Bronchial epithelial cell (primary cell): ENCODE results near the gene RRAS. TPM values are rescaled to one million over a fixed set of nuclear protein-coding genes. Genes with fewer than 3 reads are reported as not detected.

ENCODE experiments used
- DNase-seq: peaks from one replicate; pipeline ENCODE4 v3.0.0-alpha.2; 2010; ENCODE audit warnings: low read depth
- FAIRE-seq: peaks from 2 replicates; lab custom pipeline; 2011; peaks lifted over from hg19 to GRCh38; lab: Jason Lieb, UNC
- H3K27me3 ChIP-seq: 2 replicates; pipeline ENCODE4 v1.5.1; 2011; ENCODE audit warnings: low read length; ENCODE audit not compliant: control insufficient read depth, insufficient read depth
- H3K36me3 ChIP-seq: 2 replicates; pipeline ENCODE4 v1.5.1; 2011; ENCODE audit warnings: low read length; ENCODE audit not compliant: control insufficient read depth, insufficient read depth
- H3K4me3 ChIP-seq: 2 replicates; pipeline ENCODE4 v1.5.1; 2011; ENCODE audit warnings: mild to moderate bottlenecking, low read depth, low read length, control low read depth
- total RNA-seq: library from RNA; depleted of rRNA; stranded (reverse); fragments of >200 nt; gene quantifications from 2 replicates; pipeline ENCODE4 v1.2.1, GENCODE V29; 2014
- TF ChIP-seq, protein P1 (sequence below): IDR thresholded peaks from 2 replicates; pipeline ENCODE4 v1.5.1; 2011; ENCODE audit warnings: mild to moderate bottlenecking, moderate library complexity, low read length, control low read depth, inconsistent platforms; ENCODE audit not compliant: insufficient read depth, severe bottlenecking

Gene RRAS
- total RNA-seq, 1 donor from 2014 or later: 24.2 TPM

DNA sequence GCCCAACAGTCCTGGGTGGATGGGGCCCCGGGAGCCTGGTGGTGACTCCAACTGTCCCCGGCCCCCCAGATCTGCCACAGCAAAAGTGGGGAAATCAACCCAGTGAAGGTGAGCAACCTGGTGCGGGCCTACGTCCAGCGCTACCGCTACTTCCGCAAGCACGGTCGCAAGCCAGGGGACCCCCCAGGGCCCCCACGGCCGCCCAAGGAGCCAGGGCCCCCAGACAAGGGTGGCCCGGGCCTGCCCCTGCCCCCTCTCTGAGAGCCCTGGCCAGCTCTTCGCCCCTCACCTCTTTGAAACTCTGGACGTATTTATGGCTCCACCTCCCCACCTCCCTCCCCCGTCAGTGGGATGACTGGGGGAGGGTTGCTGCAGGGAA is 18.2 kb upstream of the RRAS start:
- Histone ChIP-seq H3K27me3 (no peaks in the 10 kb centered on the region), H3K36me3 (peaks cover 53% of the 10 kb centered on the region), H3K4me3 (no peak overlapping the region)
- TF ChIP-seq, protein P1, sequence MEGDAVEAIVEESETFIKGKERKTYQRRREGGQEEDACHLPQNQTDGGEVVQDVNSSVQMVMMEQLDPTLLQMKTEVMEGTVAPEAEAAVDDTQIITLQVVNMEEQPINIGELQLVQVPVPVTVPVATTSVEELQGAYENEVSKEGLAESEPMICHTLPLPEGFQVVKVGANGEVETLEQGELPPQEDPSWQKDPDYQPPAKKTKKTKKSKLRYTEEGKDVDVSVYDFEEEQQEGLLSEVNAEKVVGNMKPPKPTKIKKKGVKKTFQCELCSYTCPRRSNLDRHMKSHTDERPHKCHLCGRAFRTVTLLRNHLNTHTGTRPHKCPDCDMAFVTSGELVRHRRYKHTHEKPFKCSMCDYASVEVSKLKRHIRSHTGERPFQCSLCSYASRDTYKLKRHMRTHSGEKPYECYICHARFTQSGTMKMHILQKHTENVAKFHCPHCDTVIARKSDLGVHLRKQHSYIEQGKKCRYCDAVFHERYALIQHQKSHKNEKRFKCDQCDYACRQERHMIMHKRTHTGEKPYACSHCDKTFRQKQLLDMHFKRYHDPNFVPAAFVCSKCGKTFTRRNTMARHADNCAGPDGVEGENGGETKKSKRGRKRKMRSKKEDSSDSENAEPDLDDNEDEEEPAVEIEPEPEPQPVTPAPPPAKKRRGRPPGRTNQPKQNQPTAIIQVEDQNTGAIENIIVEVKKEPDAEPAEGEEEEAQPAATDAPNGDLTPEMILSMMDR: no peak
- FAIRE-seq: no peak
- DNase-seq: no peak

DNA sequence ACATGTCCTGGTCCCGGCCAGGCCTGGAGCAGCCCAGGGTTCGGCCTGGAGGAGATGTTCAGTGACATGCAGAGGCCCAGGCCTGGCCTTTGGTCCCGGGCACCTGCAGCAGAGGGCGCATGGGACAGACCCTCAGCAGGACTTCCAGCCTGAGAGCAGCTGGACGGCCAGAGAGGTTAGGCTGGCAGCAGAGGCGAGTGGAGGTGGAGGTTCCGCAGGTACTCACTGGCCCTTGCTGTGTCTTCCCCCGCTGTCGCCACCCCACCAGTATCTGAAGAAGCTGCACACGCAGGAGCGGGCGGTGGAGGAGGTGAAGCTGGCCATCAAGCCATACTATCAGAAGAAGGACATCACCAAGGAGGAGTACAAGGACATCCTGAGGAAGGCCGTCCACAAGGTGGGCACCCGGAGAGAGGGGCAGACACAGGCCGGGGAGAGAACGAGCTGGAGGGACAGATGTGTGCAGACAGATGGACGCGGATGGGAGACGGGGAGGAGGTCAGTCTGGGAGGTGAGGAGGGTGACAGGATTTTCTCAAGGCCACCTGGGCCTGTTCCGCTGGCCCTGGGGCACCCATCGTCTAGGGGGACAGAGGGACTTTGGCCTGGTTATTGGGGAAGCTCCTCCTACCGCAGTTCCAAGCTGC is 17.7 kb upstream of the RRAS start:
- H3K4me3 ChIP-seq: no peak overlapping the region
- FAIRE-seq (no peak), DNase-seq (no peak)
- TF ChIP-seq, protein P1: no peak
- H3K27me3 ChIP-seq: no peaks in the 10 kb centered on the region
- H3K36me3 ChIP-seq: peaks cover 54% of the 10 kb centered on the region

DNA sequence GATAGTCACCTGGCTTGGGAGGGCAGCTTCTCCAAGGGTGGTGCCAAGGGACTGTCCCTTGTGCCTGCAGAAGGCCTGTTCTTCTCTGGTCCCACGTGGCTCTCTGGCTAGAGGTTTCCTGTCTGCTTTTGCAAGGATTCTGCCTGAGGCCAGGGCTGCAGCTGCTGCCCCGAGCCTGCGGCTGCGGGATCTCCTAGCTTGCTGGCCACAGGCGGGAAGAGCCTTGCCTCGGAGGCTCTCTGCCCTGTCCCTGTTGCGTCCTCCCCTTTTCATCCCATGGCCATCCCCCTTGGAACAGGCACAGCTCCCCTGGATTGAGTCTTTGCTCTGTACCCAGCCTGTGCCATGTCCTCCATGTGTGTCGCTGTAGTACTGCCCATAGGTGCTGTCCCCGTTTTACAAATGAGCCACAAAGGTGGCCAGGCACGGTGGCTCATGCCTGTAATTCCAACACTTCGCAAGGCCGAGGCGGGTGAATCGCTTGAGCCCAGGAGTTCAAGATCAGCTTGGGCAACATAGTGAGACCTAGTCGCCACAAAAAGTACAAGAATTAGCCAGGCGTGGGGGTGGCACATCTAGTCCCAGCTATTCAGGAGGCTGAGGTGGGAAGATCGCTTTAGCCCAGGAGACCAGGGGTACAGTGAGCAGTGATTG is 16.6 kb upstream of the RRAS start:
- H3K36me3 ChIP-seq: peaks cover 49% of the 10 kb centered on the region
- TF ChIP-seq, protein P1: no peak
- H3K27me3 ChIP-seq: no peaks in the 10 kb centered on the region
- no peak overlapping the region for H3K4me3 ChIP-seq
- FAIRE-seq (no peak), DNase-seq (no peak)

DNA sequence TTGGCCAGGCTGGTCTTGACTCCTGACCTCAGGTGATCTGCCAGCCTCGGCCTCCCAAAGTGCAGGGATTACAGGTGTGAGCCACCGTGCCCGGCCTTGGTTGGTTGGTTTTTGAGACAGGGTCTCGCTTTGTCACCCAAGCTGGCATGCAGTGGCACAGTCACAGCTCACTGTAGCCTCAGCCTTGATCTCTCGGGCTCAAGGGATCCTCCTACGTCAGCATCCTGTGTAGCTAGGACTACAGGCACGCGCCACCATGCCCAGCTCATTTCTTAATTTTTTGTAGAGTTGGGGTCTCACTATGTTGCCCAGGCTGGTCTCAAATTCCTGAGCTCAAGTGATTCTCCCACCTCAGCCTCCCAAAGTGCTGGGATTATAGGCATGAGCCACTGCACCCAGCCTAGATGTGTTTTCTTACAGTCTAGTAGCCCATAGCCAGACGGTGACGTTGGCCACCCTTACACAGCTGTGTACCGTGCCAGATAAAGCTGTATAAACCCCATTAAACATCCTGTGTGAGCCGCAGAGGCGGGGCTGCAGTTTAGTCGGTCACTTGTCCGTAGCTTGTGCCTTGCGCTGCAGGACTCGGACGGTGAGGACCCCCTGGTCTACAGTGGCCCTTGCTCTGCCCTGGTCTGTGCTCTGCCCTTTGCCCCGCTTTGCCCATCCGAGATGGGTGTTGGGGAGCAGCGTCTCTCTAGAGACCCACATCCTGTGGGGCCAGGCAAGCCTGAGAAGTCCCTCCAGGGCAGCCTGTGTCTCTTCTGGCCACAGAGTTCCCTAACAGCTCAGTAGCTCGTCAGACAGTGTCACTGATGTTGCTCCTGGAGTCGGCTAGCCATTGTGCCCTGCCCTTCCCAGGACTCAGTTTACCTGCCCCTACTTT is 15.9 kb upstream of the RRAS start:
- TF ChIP-seq, protein P1: no peak
- Histone ChIP-seq H3K36me3 (peaks cover 49% of the 10 kb centered on the region), H3K4me3 (no peak overlapping the region), H3K27me3 (no peaks in the 10 kb centered on the region)
- DNase-seq (no peak), FAIRE-seq (no peak)

DNA sequence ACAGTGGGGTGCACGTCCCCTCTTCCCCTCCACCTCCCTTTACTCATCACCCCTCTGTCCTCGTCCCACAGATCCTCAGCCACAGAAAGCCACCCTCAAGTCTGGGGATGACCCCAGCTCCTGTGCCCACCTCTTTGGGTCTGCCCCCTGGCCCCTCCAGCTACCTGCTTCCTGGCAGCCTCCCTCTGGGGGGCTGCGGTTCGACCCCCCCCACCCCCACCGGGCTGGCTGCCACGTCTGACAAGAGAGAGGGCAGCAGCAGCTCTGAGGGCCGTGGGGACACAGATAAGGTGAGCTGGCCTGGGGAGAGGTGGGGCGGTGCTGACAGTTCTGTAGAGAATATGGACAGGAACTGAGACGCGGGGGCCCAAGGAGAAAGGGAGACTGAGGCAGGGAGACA is 14.6 kb upstream of the RRAS start:
- H3K27me3 ChIP-seq: no peaks in the 10 kb centered on the region
- TF ChIP-seq, protein P1: no peak
- H3K4me3 ChIP-seq: no peak overlapping the region
- peaks cover 48% of the 10 kb centered on the region for H3K36me3 ChIP-seq
- no peak for DNase-seq
- FAIRE-seq: no peak
